ENCODE results near the gene KIAA1671.

KIAA1671 gene

GRCh38 chr22:24982301-24983056 is 30.0 kb downstream of the KIAA1671 start:
- H3K36me3 ChIP-seq (ENCODE audit: control insufficient read depth, insufficient read depth, low read length), result no peaks in the 10 kb centered on the region
- H3K27ac ChIP-seq (ENCODE audit: low read depth, low read length), result no peak overlapping the region
- H3K9ac ChIP-seq (ENCODE audit: low read depth, low read length), result no peak overlapping the region
- no peaks in the 10 kb centered on the region for H3K9me3 ChIP-seq (ENCODE audit: control insufficient read depth, insufficient read depth, low read length)
- H3K4me1 ChIP-seq (ENCODE audit: control insufficient read depth, insufficient read depth, low read length), result peaks cover 24% of the 10 kb centered on the region
- H3K27me3 ChIP-seq (ENCODE audit: control insufficient read depth, insufficient read depth, low read length), result no peaks in the 10 kb centered on the region
- no peak overlapping the region for H3K4me3 ChIP-seq (ENCODE audit: low read depth, low read length)

- Histone ChIP-seq H3K9ac (ENCODE audit: low read depth, low read length) (no peak overlapping the region), H3K27ac (ENCODE audit: low read depth, low read length) (no peak overlapping the region), H3K9me3 (ENCODE audit: control insufficient read depth, insufficient read depth, low read length) (no peaks in the 10 kb centered on the region), H3K27me3 (ENCODE audit: control insufficient read depth, insufficient read depth, low read length) (no peaks in the 10 kb centered on the region), H3K36me3 (ENCODE audit: control insufficient read depth, insufficient read depth, low read length) (no peaks in the 10 kb centered on the region), H3K4me1 (ENCODE audit: control insufficient read depth, insufficient read depth, low read length) (peaks cover 24% of the 10 kb centered on the region), H3K4me3 (ENCODE audit: low read depth, low read length) (no peak overlapping the region)
Observed at GRCh38 chr22:24983151-24983550, 30.6 kb downstream of the KIAA1671 start.

GRCh38 chr22:24984122-24984521 is 31.6 kb downstream of the KIAA1671 start:
- H3K27ac ChIP-seq (ENCODE audit: low read depth, low read length), result no peak overlapping the region
- no peak overlapping the region for H3K9ac ChIP-seq (ENCODE audit: low read depth, low read length)

GRCh38 chr22:24985826-24986214 is 33.3 kb downstream of the KIAA1671 start:
- Histone ChIP-seq H3K9ac (ENCODE audit: low read depth, low read length) (no peak overlapping the region), H3K4me1 (ENCODE audit: control insufficient read depth, insufficient read depth, low read length) (peaks cover 24% of the 10 kb centered on the region), H3K9me3 (ENCODE audit: control insufficient read depth, insufficient read depth, low read length) (no peaks in the 10 kb centered on the region), H3K36me3 (ENCODE audit: control insufficient read depth, insufficient read depth, low read length) (no peaks in the 10 kb centered on the region), H3K27me3 (ENCODE audit: control insufficient read depth, insufficient read depth, low read length) (no peaks in the 10 kb centered on the region), H3K4me3 (ENCODE audit: low read depth, low read length) (no peak overlapping the region), H3K27ac (ENCODE audit: low read depth, low read length) (peak overlapping the region; percentile 51)

More at GRCh38 chr22:24984122-24984521, 31.6 kb downstream of the KIAA1671 start:
- H3K4me1 ChIP-seq (ENCODE audit: control insufficient read depth, insufficient read depth, low read length), result peaks cover 24% of the 10 kb centered on the region
- H3K27me3 ChIP-seq (ENCODE audit: control insufficient read depth, insufficient read depth, low read length), result no peaks in the 10 kb centered on the region
- no peak overlapping the region for H3K4me3 ChIP-seq (ENCODE audit: low read depth, low read length)
- H3K9me3 ChIP-seq (ENCODE audit: control insufficient read depth, insufficient read depth, low read length), result no peaks in the 10 kb centered on the region
- H3K36me3 ChIP-seq (ENCODE audit: control insufficient read depth, insufficient read depth, low read length), result no peaks in the 10 kb centered on the region

- H3K4me3 ChIP-seq (ENCODE audit: low read depth, low read length), result no peak overlapping the region
- no peaks in the 10 kb centered on the region for H3K27me3 ChIP-seq (ENCODE audit: control insufficient read depth, insufficient read depth, low read length)
- H3K4me1 ChIP-seq (ENCODE audit: control insufficient read depth, insufficient read depth, low read length), result peaks cover 24% of the 10 kb centered on the region
- no peaks in the 10 kb centered on the region for H3K36me3 ChIP-seq (ENCODE audit: control insufficient read depth, insufficient read depth, low read length)
- no peak overlapping the region for H3K9ac ChIP-seq (ENCODE audit: low read depth, low read length)
- H3K27ac ChIP-seq (ENCODE audit: low read depth, low read length), result no peak overlapping the region
- H3K9me3 ChIP-seq (ENCODE audit: control insufficient read depth, insufficient read depth, low read length), result no peaks in the 10 kb centered on the region
Observed at GRCh38 chr22:24986816-24987215, 34.3 kb downstream of the KIAA1671 start.

- no peak overlapping the region for H3K4me3 ChIP-seq (ENCODE audit: low read depth, low read length)
- H3K27me3 ChIP-seq (ENCODE audit: control insufficient read depth, insufficient read depth, low read length), result no peaks in the 10 kb centered on the region
- H3K4me1 ChIP-seq (ENCODE audit: control insufficient read depth, insufficient read depth, low read length), result peaks cover 15% of the 10 kb centered on the region
- H3K36me3 ChIP-seq (ENCODE audit: control insufficient read depth, insufficient read depth, low read length), result no peaks in the 10 kb centered on the region
- no peak overlapping the region for H3K27ac ChIP-seq (ENCODE audit: low read depth, low read length)
- no peak overlapping the region for H3K9ac ChIP-seq (ENCODE audit: low read depth, low read length)
- no peaks in the 10 kb centered on the region for H3K9me3 ChIP-seq (ENCODE audit: control insufficient read depth, insufficient read depth, low read length)
Observed at GRCh38 chr22:24989135-24989534, 36.6 kb downstream of the KIAA1671 start.

GRCh38 chr22:24989541-24989951 is 37.0 kb downstream of the KIAA1671 start:
- Histone ChIP-seq H3K9me3 (ENCODE audit: control insufficient read depth, insufficient read depth, low read length) (no peaks in the 10 kb centered on the region), H3K4me3 (ENCODE audit: low read depth, low read length) (no peak overlapping the region), H3K27ac (ENCODE audit: low read depth, low read length) (no peak overlapping the region), H3K4me1 (ENCODE audit: control insufficient read depth, insufficient read depth, low read length) (peaks cover 11% of the 10 kb centered on the region), H3K36me3 (ENCODE audit: control insufficient read depth, insufficient read depth, low read length) (no peaks in the 10 kb centered on the region), H3K27me3 (ENCODE audit: control insufficient read depth, insufficient read depth, low read length) (no peaks in the 10 kb centered on the region), H3K9ac (ENCODE audit: low read depth, low read length) (no peak overlapping the region)

GRCh38 chr22:24990344-24990905 is 37.9 kb downstream of the KIAA1671 start:
- Histone ChIP-seq H3K4me3 (ENCODE audit: low read depth, low read length) (no peak overlapping the region), H3K27me3 (ENCODE audit: control insufficient read depth, insufficient read depth, low read length) (no peaks in the 10 kb centered on the region), H3K36me3 (ENCODE audit: control insufficient read depth, insufficient read depth, low read length) (no peaks in the 10 kb centered on the region), H3K9me3 (ENCODE audit: control insufficient read depth, insufficient read depth, low read length) (no peaks in the 10 kb centered on the region), H3K4me1 (ENCODE audit: control insufficient read depth, insufficient read depth, low read length) (peaks cover 7% of the 10 kb centered on the region), H3K9ac (ENCODE audit: low read depth, low read length) (no peak overlapping the region), H3K27ac (ENCODE audit: low read depth, low read length) (no peak overlapping the region)

GRCh38 chr22:24992946-24993345 is 40.4 kb downstream of the KIAA1671 start:
- Histone ChIP-seq H3K27ac (ENCODE audit: low read depth, low read length) (no peak overlapping the region), H3K4me1 (ENCODE audit: control insufficient read depth, insufficient read depth, low read length) (peaks cover 22% of the 10 kb centered on the region), H3K4me3 (ENCODE audit: low read depth, low read length) (no peak overlapping the region)

GRCh38 chr22:24994070-24994763 is 41.7 kb downstream of the KIAA1671 start:
- Histone ChIP-seq H3K36me3 (ENCODE audit: control insufficient read depth, insufficient read depth, low read length) (no peaks in the 10 kb centered on the region), H3K4me1 (ENCODE audit: control insufficient read depth, insufficient read depth, low read length) (peaks cover 22% of the 10 kb centered on the region)

More at GRCh38 chr22:24992946-24993345, 40.4 kb downstream of the KIAA1671 start:
- no peaks in the 10 kb centered on the region for H3K27me3 ChIP-seq (ENCODE audit: control insufficient read depth, insufficient read depth, low read length)
- H3K9ac ChIP-seq (ENCODE audit: low read depth, low read length), result no peak overlapping the region
- H3K36me3 ChIP-seq (ENCODE audit: control insufficient read depth, insufficient read depth, low read length), result no peaks in the 10 kb centered on the region
- no peaks in the 10 kb centered on the region for H3K9me3 ChIP-seq (ENCODE audit: control insufficient read depth, insufficient read depth, low read length)

GRCh38 chr22:24995649-24996180 is 43.2 kb downstream of the KIAA1671 start:
- Histone ChIP-seq H3K9ac (ENCODE audit: low read depth, low read length) (no peak overlapping the region), H3K4me1 (ENCODE audit: control insufficient read depth, insufficient read depth, low read length) (peaks cover 22% of the 10 kb centered on the region), H3K9me3 (ENCODE audit: control insufficient read depth, insufficient read depth, low read length) (no peaks in the 10 kb centered on the region), H3K27ac (ENCODE audit: low read depth, low read length) (peak overlapping the region; percentile 80), H3K36me3 (ENCODE audit: control insufficient read depth, insufficient read depth, low read length) (no peaks in the 10 kb centered on the region), H3K27me3 (ENCODE audit: control insufficient read depth, insufficient read depth, low read length) (no peaks in the 10 kb centered on the region), H3K4me3 (ENCODE audit: low read depth, low read length) (no peak overlapping the region)

More at GRCh38 chr22:24994070-24994763, 41.7 kb downstream of the KIAA1671 start:
- Histone ChIP-seq H3K27ac (ENCODE audit: low read depth, low read length) (no peak overlapping the region), H3K9me3 (ENCODE audit: control insufficient read depth, insufficient read depth, low read length) (no peaks in the 10 kb centered on the region), H3K9ac (ENCODE audit: low read depth, low read length) (no peak overlapping the region), H3K27me3 (ENCODE audit: control insufficient read depth, insufficient read depth, low read length) (no peaks in the 10 kb centered on the region), H3K4me3 (ENCODE audit: low read depth, low read length) (no peak overlapping the region)

Data from HUES48 (cell line).